AG09319 (cell line): ENCODE data around the gene ENTPD1.
"Not testable (repeated sequence)": the region's sequence is repeated elsewhere in the genome, so short reads cannot be mapped to it uniquely, and the experiment has no call there.

Experiments
- DNase-seq: peaks from one replicate; pipeline ENCODE4 v3.0.0-alpha.2; 2010; ENCODE audit warnings: low read depth; ENCODE audit errors: extremely low read depth
- TF ChIP-seq, protein P1 (sequence below): IDR thresholded peaks from 2 replicates; pipeline ENCODE4 v1.5.1; 2011; ENCODE audit warnings: low read depth, mild to moderate bottlenecking, inconsistent platforms, low read length, moderate library complexity

ENTPD1 gene

GRCh38 chr10:95759233-95759826 lies 3.4 kb downstream of the ENTPD1 start:
- TF ChIP-seq, protein P1, sequence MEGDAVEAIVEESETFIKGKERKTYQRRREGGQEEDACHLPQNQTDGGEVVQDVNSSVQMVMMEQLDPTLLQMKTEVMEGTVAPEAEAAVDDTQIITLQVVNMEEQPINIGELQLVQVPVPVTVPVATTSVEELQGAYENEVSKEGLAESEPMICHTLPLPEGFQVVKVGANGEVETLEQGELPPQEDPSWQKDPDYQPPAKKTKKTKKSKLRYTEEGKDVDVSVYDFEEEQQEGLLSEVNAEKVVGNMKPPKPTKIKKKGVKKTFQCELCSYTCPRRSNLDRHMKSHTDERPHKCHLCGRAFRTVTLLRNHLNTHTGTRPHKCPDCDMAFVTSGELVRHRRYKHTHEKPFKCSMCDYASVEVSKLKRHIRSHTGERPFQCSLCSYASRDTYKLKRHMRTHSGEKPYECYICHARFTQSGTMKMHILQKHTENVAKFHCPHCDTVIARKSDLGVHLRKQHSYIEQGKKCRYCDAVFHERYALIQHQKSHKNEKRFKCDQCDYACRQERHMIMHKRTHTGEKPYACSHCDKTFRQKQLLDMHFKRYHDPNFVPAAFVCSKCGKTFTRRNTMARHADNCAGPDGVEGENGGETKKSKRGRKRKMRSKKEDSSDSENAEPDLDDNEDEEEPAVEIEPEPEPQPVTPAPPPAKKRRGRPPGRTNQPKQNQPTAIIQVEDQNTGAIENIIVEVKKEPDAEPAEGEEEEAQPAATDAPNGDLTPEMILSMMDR, result no peak
- DNase-seq, result no peak

DNA sequence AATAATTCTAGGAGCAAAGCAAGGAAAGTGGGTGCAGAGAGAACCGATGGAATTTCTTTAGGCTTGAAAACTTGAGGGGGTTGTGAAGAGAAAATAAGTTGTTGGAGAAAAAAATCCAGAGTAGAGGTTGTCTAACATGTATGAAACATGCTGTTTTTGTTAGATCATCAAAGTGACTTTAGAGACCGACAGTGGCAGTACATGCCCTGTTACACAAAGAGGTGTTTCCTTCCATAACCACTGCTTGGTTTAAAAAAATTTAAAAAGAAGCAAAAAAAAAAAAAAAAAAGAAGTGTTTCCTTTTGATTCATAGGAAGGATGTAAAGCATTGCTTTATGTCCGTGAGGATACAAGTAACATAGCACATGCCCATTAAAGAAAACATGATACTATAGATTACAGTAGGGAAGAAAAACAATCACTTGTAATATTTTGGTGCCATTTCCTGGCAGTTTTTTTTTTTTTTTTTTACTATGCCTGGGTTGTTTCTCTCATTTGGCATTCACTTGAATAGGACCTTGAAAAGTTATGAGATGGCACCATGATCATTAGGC lies 6.1 kb downstream of the ENTPD1 start:
- no peak for DNase-seq
- TF ChIP-seq, protein P1, result no peak

DNA sequence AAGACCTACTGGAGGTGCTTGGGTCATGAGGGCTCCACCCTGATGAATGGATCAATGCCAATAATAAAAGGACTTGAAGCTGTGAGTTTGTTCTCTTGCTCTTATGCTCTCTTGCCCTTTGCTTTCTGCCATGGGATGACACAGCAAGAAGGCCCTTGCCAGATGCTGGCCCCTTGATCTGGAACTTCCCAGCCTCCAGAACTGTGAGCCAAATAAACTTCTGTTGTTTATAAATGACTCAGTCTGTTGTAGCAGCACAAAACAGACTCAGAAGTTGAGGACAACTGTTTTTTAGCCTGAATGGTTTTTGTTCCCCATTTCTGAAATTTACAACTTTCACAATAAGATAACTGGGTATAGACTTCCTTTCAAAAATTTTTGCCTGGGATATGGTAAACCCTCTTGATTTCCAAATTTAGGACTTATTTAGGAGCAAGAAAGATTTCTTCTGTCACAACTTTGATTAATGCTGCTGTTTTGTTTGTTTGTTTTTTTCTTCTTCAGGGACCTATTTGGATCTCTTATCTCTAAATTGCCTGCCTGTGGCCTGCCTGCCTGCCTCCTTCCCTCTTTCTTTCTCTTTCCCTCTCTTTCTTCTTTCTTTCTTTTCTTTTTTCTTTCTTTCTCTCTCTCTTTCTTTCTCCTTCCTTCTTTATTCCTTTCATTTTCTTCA lies 12.1 kb downstream of the ENTPD1 start:
- no peak for DNase-seq
- TF ChIP-seq, protein P1, result no peak

DNA sequence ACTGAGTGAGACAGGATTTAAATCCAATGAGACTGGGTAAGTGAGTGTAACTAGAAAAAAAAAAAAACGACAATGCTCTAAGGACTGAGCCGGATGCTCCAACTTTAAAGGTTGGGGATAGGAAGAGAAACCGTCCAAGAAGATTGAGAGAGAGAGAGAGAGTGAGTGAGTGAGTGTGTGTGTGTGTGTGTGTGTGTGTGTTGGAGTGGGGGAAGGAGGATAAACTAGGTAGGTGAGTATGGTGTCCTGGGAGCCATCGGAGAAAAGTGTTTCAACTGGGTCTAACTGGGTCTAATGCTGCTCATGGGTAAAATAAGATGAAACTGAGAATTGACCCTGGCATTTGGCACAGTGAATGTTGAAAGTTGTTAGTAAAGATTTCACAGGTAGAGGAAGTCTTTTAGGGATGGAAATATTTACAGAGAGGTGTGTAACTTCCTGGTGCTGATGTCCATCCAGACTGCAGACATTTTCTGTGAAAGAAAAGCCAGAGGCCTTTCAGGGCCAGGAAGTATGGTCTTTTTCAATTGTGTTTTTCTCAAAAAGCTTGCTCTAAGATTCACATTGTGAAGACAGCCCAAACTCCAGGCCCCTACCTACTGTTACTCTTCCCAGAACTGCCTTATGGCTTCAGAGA lies 14.2 kb downstream of the ENTPD1 start:
- TF ChIP-seq, protein P1, result no peak
- DNase-seq, result no peak

DNA sequence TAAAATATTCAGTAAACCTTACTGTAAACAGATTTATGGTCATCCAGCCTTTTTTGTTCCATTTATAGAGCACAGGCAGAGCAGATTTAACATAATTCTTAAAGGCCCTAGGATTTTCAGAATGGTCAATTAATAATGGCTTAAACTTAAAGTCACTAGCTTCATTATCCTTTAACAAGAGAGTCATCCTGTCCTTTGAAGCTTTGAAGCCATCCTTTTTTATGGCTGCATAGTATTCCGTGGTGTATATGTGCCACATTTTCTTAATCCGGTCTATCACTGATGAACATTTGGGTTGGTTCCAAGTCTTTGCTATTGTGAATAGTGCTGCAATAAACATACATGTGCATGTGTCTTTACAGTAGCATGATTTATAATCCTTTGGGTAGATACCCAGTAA lies 17.5 kb downstream of the ENTPD1 start:
- DNase-seq, result not testable (repeated sequence)

DNA sequence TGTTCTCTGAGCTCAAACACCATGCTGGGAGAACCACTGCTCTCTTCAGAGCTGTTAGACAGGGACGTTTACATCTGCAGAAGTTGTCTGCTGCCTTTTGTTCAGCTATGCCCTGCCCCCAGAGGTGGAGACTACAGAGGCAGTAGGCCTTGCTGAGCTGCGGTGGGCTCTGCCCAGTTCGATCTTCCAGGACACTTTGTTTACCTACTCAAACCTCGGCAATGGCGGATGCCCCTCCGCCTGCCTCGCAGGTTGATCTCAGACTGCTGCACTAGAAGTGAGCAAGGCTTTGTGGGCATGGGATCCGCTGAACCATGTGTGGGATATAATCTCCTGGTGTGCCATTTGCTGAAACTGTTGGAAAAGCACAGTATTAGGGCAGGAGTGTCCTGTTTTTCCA lies 21.7 kb downstream of the ENTPD1 start:
- not testable (repeated sequence) for DNase-seq

DNA sequence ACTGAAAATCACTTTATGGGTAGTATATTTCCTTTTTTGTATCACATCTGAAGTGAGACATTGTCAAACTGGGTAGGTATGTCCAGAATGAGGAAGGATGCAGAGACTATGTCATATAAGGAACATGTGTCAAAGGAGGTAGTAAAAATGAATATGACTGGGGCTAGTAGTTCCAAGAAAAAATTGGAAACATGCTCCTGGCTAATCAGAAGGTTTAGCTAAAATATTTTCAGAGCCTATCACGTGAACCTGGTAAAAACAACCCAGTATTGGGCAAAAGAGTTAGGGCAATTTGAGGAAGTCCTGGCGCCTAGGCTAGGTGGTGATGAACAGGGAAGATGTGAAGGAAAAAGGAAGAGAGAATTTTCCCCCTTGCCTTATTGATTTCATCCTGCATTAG lies 26.4 kb downstream of the ENTPD1 start:
- no peak for DNase-seq
- TF ChIP-seq, protein P1, result no peak

GRCh38 chr10:95783741-95784140 lies 27.8 kb downstream of the ENTPD1 start:
- DNase-seq, result no peak
- TF ChIP-seq, protein P1, result no peak
